Umbilical cord (tissue), 2 donors: Measurements from ENCODE around the gene TMEM43. TPM values are rescaled to one million over a fixed set of nuclear protein-coding genes. Genes with fewer than 3 reads are reported as not detected.

ENCODE experiments used
- DNase-seq: peaks from one replicate; pipeline ENCODE4 v3.0.0-alpha.2; 2015; ENCODE audit warnings: low spot score
- total RNA-seq: library from RNA; depleted of rRNA; stranded (reverse); fragments of >200 nt; gene quantifications from one replicate; pipeline ENCODE4 v1.2.3, GENCODE V29; 2014; ENCODE audit warnings: low replicate concordance; ENCODE audit not compliant: insufficient read depth

Gene TMEM43
- total RNA-seq, 1 donor from 2014 or later: 74.6 TPM

GRCh38 chr3:14122301-14122700, 2.6 kb upstream of the TMEM43 start:
- DNase-seq: no peak

GRCh38 chr3:14123308-14124222, 1.3 kb upstream of the TMEM43 start:
- DNase-seq: no peak

- DNase-seq: peak; percentile 68
These were observed 633 bp upstream of the TMEM43 start for GRCh38 chr3:14124223-14124614.

GRCh38 chr3:14125193-14126016, 553 bp downstream of the TMEM43 start:
- DNase-seq: peak; percentile 93

- no peak for DNase-seq
These were observed 1.4 kb downstream of the TMEM43 start for GRCh38 chr3:14126017-14126886.

- DNase-seq: no peak
These were observed 2.1 kb downstream of the TMEM43 start for GRCh38 chr3:14126887-14127505.

GRCh38 chr3:14127516-14128161, 2.8 kb downstream of the TMEM43 start:
- no peak for DNase-seq

- no peak for DNase-seq
These were observed 3.9 kb downstream of the TMEM43 start for GRCh38 chr3:14128724-14129123.

GRCh38 chr3:14129296-14129695, 4.4 kb downstream of the TMEM43 start:
- DNase-seq: no peak

- DNase-seq: no peak
These were observed 5.4 kb downstream of the TMEM43 start for GRCh38 chr3:14130230-14130629.

GRCh38 chr3:14130707-14131106, 5.9 kb downstream of the TMEM43 start:
- no peak for DNase-seq

GRCh38 chr3:14131134-14131533, 6.3 kb downstream of the TMEM43 start:
- DNase-seq: no peak

GRCh38 chr3:14132120-14132519, 7.3 kb downstream of the TMEM43 start:
- DNase-seq: no peak

- DNase-seq: no peak
These were observed 7.8 kb downstream of the TMEM43 start for GRCh38 chr3:14132689-14133088.

- no peak for DNase-seq
These were observed 8.4 kb downstream of the TMEM43 start for GRCh38 chr3:14133188-14133800.

- DNase-seq: no peak
These were observed 9.0 kb downstream of the TMEM43 start for GRCh38 chr3:14133876-14134275.

GRCh38 chr3:14134291-14134690, 9.4 kb downstream of the TMEM43 start:
- no peak for DNase-seq

- DNase-seq: no peak
These were observed 10.7 kb downstream of the TMEM43 start for GRCh38 chr3:14135581-14135980.

- peak; percentile 15 for DNase-seq
These were observed 12.2 kb downstream of the TMEM43 start for GRCh38 chr3:14137004-14137403.

- DNase-seq: no peak
These were observed 12.6 kb downstream of the TMEM43 start for GRCh38 chr3:14137445-14137844.
